Mammary epithelial cell (primary cell): ENCODE results near the gene TRAPPC5.

Experiments
- CTCF ChIP-seq, 2 donors: IDR thresholded peaks in 1 of 2; conservative IDR thresholded peaks in 1 of 2; 2 replicates each; pipeline ENCODE4 v1.5.1; 2011 to 2012; ENCODE audit warnings: inconsistent platforms in 2 of 2, low read length in 2 of 2, mild to moderate bottlenecking in 2 of 2, control low read depth in 1 of 2, low read depth in 1 of 2; ENCODE audit not compliant: insufficient read depth in 1 of 2; ENCODE audit errors: extremely low read depth in 1 of 2
- EZH2 ChIP-seq: IDR thresholded peaks from 2 replicates; pipeline ENCODE4 v1.6.1; 2012; ENCODE audit warnings: low read length, inconsistent platforms, borderline replicate concordance

- no peak for TF ChIP-seq EZH2
- TF ChIP-seq CTCF (conservative IDR thresholded peaks at IDR 0.05 in 1 of 2, IDR thresholded peaks at IDR 0.05 in 1 of 2; ENCODE audit: extremely low read depth in 1 of 2, insufficient read depth in 1 of 2, low read depth in 1 of 2, low read length in 2 of 2): no peak
Measured at GRCh38 chr19:7699003-7699402, 18.4 kb downstream of the TRAPPC5 start.
